Heart right ventricle (tissue), 16 donors: Measurements from ENCODE around the gene UNKL. TPM values are rescaled to one million over a fixed set of nuclear protein-coding genes. Genes with fewer than 3 reads are reported as not detected.

ENCODE experiments used
- ATAC-seq, 8 donors: fragments of 200-7000 bp; cut with Tn5 transposase; one replicate each; pipeline ENCODE4 v1.9.1; 2020; ENCODE audit warnings: mild to moderate bottlenecking in 8 of 8, moderate library complexity in 8 of 8, moderate number of reproducible peaks in 1 of 8
- DNase-seq, 2 donors: peaks; one replicate each; pipeline ENCODE4 v3.0.0-alpha.2; 2020
- H3K27ac ChIP-seq, 10 donors: fragments of 200-600 bp; sonication (generic) in 2 of 10; one replicate each; pipeline versions ENCODE4 v1.5.0 to v1.8.0; 2020 to 2022; ENCODE audit warnings: mild to moderate bottlenecking in 3 of 10
- H3K27me3 ChIP-seq, 7 donors: fragments of 200-600 bp; one replicate each; pipeline ENCODE4 v1.8.0; 2021 to 2022; ENCODE audit warnings: mild to moderate bottlenecking in 2 of 7
- H3K36me3 ChIP-seq, 9 donors: fragments of 200-600 bp; sonication (generic) in 1 of 9; one replicate each; pipeline versions ENCODE4 v1.5.0 to v1.8.0; 2020 to 2022; ENCODE audit warnings: mild to moderate bottlenecking in 2 of 9
- H3K4me1 ChIP-seq, 9 donors: fragments of 200-600 bp; sonication (generic) in 1 of 9; one replicate each; pipeline versions ENCODE4 v1.5.0 to v1.8.0; 2020 to 2022; ENCODE audit warnings: mild to moderate bottlenecking in 4 of 9
- H3K4me3 ChIP-seq, 10 donors: fragments of 200-600 bp; sonication (generic) in 2 of 10; one replicate each; pipeline versions ENCODE4 v1.5.0 to v1.8.0; 2020 to 2022; ENCODE audit warnings: mild to moderate bottlenecking in 7 of 10, moderate library complexity in 2 of 10
- H3K9me3 ChIP-seq, 11 donors: fragments of 200-600 bp in 10 of 11; sonication (generic) in 2 of 11; one replicate each; pipeline versions ENCODE4 v1.5.0 to v1.8.0; 2013 to 2022; ENCODE audit warnings: mild to moderate bottlenecking in 2 of 11, control low read depth in 1 of 11, moderate library complexity in 1 of 11
- CTCF ChIP-seq, 9 donors: fragments of 200-600 bp; sonication (generic) in 2 of 9; IDR thresholded peaks; one replicate each; pipeline versions ENCODE4 v1.5.0 to v1.8.0; 2021 to 2022; ENCODE audit warnings: antibody characterized with exemption in 9 of 9, mild to moderate bottlenecking in 5 of 9, moderate library complexity in 1 of 9
- WGBS, 2 donors: extraction: QIAGEN DNeasy Blood & Tissue Kit; methylation state at CpG; one replicate each; pipeline ENCODE4 v1.1.7; 2013; ENCODE audit warnings: inconsistent platforms in 1 of 2; 5-methylcytosine and 5-hydroxymethylcytosine counted together
- intact Hi-C, 10 donors: fragments of 100-400 bp; cut with DNase I; formaldehyde crosslinking; loops; one replicate each; pipeline versions ENCODE4 v1.11.1 to v1.14.2; 2022
- polyA plus RNA-seq, 2 donors: library from polyadenylated mRNA; stranded (reverse); fragments of 200-250 nt; gene quantifications; one replicate each; pipeline ENCODE4 v1.2.3, GENCODE V29; 2013
- total RNA-seq, 10 donors: library from RNA; stranded (reverse); fragmentation: NEBNext Ultra II Directional in 3 of 10; extraction: Animal tissue kit (Norgen Biotek cat#: 25700) in 3 of 10; gene quantifications; one replicate each; pipeline versions ENCODE4 v1.2.1 to v1.2.4, GENCODE V29; 2021 to 2023
- donor health status: Arrhythmogenic right ventricular cardiomyopathy.
- donor health status: ischemic (EF 13 %, LVEDD 7.1; RV severe dilation, severe dysfunction).
- donor health status: healthy with polysubstance abuse.
- donor health status: DM: no; HTN: yes; CAD: no.
- donor health status: DM: no; HTN: no; CAD: no.
- donor health status: ischemic (EF 25% LVEDD 6.9; RV normal size, moderate dysfunction).
- donor health status: ischemic (EF 25% LVEDD 5.7; RV mildly dilated, moderate dysfunction).
- donor health status: healthy.
- donor health status: DM: yes; HTN: yes; CAD: no.
- donor health status: Ischemic cardiomyopathy.
- donor health status: ischemic (EF 35%, LVEDD 5.7; RV mildly dilated, moderate dysfunction).
- donor health status: nonischemic (EF 11% LVEDD 7.7; RV severe dilation, severe dysfunction).
- donor health status: DM: yes; HTN: yes; CAD: no.
- donor health status: PGD.
- donor health status: ischemic (EF 29% LVEDD 5.4; RV normal size, mild dysfunction).
- donor health status: nonischemic (EF 23%, LVEDD 6.1; RV moderate dilation, normal function).

UNKL gene
- total and polyA plus RNA-seq, 12 donors = 3.3 to 20.4 (median 11.4) TPM

- Histone ChIP-seq H3K36me3 (peaks cover 0 to 83% (median 26%) of the 10 kb centered on the region in 9 donors), H3K4me3 (no peak overlapping the region)
- WGBS, 2 donors = 86 to 87% methylated on average over 23 to 26 of the region's 27 CpGs
These were observed 46.9 kb downstream of the UNKL start for GRCh38 chr16:1367486-1368174.

GRCh38 chr16:1366712-1367299, 47.7 kb downstream of the UNKL start:
- H3K27ac ChIP-seq = no peak overlapping the region
- no peaks in the 10 kb centered on the region for H3K4me1 ChIP-seq
- WGBS, 2 donors = 88 to 90% methylated on average over 24 of the region's 24 CpGs
- no peak for TF ChIP-seq CTCF (IDR thresholded peaks at IDR 0.05)
- ATAC-seq (no peak), DNase-seq (peak in 1 of 2 donors; percentile 14)
- no peak overlapping the region for H3K4me3 ChIP-seq
- H3K9me3 ChIP-seq = no peaks in the 10 kb centered on the region
- peaks cover 0 to 91% (median 34%) of the 10 kb centered on the region in 9 donors for H3K36me3 ChIP-seq
- intact Hi-C loops = no loop called here
- H3K27me3 ChIP-seq = no peaks in the 10 kb centered on the region

More at GRCh38 chr16:1367486-1368174, 46.9 kb downstream of the UNKL start:
- no peaks in the 10 kb centered on the region for H3K9me3 ChIP-seq
- H3K27me3 ChIP-seq = no peaks in the 10 kb centered on the region
- ATAC-seq (no peak), DNase-seq (no peak)
- no peaks in the 10 kb centered on the region for H3K4me1 ChIP-seq
- intact Hi-C loops = no loop called here
- no peak for TF ChIP-seq CTCF (IDR thresholded peaks at IDR 0.05)
- H3K27ac ChIP-seq = no peak overlapping the region

DNA sequence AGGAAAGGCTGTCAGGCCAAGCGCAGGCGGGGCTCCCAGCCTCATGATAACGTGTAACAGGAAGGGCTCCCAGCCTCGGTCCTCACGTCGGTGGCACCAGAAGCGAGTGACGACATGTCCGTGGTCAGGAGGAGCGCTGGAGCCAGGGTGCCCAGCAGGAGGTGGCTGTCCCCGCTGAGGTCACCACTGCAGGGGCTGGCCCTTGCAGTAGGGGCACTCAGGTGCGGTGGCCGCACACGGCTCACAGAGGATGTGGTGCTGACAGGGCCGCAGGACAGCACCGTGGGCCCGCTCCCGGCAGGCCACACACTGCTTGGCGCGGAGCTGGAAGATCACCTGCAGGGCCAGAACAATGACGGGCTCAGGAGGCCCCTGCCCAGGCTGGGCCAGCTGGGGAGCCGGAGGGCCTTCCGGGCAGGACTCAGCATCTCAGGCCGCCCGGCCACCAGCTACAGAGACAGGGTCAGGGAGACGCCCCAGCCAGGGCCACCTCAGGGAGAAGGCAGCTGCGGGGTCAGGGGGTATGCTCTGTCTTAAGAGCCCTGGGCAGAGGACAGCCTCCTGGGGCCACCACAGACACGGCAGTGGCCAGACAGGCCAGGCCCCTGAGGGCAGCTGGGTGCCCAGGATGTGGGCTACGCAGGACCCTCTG, 48.3 kb downstream of the UNKL start:
- Histone ChIP-seq H3K27me3 (no peaks in the 10 kb centered on the region), H3K27ac (no peak overlapping the region), H3K4me1 (no peaks in the 10 kb centered on the region), H3K36me3 (peaks cover 0 to 92% (median 35%) of the 10 kb centered on the region in 9 donors), H3K9me3 (no peaks in the 10 kb centered on the region), H3K4me3 (no peak overlapping the region)
- intact Hi-C loops = no loop called here
- no peak for TF ChIP-seq CTCF (IDR thresholded peaks at IDR 0.05)
- DNase-seq (no peak), ATAC-seq (peak in 2 of 8 donors; percentile 13 to 26)
- WGBS, 2 donors = 87 to 89% methylated on average over 29 of the region's 29 CpGs

DNA sequence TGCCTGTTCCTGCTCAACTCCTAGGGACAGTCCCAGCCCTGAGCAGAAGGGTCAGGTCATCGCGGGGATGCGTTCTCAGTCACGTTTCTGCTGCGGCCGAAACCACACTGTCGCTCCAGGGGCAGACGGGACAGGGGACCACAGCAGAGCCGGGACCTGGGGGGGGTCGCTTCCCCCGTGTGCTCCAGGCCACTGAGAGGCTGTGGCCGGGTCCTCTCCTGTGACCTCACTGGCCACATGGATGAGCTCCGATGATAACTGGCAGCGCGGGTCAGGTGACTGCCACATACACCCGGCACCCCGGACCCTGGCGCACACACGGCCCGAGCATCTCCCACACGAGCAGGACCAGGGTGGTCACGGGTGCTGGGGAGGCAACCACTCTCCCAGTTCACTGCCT, 50.0 kb downstream of the UNKL start:
- no peak overlapping the region for H3K4me3 ChIP-seq
- no peaks in the 10 kb centered on the region for H3K27me3 ChIP-seq
- intact Hi-C loops = no loop called here
- no peak overlapping the region for H3K27ac ChIP-seq
- no peak for TF ChIP-seq CTCF (IDR thresholded peaks at IDR 0.05)
- whole genome bisulfite sequencing, 2 donors = 91 to 92% methylated on average over 22 of the region's 22 CpGs
- DNase-seq (peak in 1 of 2 donors; percentile 7), ATAC-seq (no peak)
- H3K4me1 ChIP-seq = no peaks in the 10 kb centered on the region
- no peaks in the 10 kb centered on the region for H3K9me3 ChIP-seq
- peaks cover 0 to 93% (median 32%) of the 10 kb centered on the region in 9 donors for H3K36me3 ChIP-seq
